Renal pelvis (tissue), 4 donors: ENCODE results near the gene SLX9. TPM values are rescaled to one million over a fixed set of nuclear protein-coding genes. Genes with fewer than 3 reads are reported as not detected.

Source experiments
- DNase-seq: peaks from one replicate; pipeline ENCODE4 v3.0.0-alpha.2; 2013
- polyA plus RNA-seq, 3 donors: library from polyadenylated mRNA; unstranded; fragments of 120-200 nt; gene quantifications; one replicate each; pipeline ENCODE4 v1.2.1, GENCODE V29; 2013; ENCODE audit not compliant: insufficient read length in 3 of 3

The SLX9 gene
- polyA plus RNA-seq, 3 donors: 17.9 to 24.4 (median 24.0) TPM

GRCh38 chr21:44899768-44900558, 39.9 kb upstream of the SLX9 start:
- DNase-seq: no peak

DNA sequence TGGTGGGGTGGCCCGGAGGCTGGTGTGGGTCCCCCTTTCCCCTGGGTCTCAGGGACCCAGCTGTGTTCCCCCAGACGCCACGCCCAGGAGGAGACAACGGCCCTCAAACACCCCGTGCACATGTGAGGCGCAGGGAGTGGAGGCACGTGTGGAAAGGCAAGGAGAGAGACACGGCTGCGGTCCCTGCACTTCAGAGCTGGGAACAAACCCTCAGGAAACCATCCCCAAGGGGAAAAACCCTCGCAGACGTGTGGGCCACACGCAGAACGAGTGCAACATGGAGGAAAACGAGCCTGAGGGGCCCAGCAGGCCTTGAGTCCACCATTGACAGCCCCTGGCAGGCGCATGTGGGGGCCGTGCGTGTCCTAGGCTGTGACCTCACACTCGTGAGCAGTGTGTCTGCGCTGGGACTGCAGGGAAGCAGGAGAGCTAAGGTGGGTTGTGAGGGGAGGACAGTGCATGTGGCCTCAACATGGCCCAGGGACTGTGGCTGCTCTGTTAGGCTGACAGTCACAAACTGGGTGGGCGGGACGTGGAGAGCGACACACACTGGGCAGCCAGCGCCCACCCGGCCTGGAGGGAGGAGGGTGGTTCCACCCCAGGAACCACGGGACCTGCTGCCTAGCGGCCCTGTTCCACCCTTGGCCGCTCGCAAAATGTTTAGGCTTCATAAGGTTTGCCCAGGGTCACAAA, 39.1 kb upstream of the SLX9 start:
- no peak for DNase-seq

GRCh38 chr21:44901391-44902074, 38.3 kb upstream of the SLX9 start:
- no peak for DNase-seq

DNA sequence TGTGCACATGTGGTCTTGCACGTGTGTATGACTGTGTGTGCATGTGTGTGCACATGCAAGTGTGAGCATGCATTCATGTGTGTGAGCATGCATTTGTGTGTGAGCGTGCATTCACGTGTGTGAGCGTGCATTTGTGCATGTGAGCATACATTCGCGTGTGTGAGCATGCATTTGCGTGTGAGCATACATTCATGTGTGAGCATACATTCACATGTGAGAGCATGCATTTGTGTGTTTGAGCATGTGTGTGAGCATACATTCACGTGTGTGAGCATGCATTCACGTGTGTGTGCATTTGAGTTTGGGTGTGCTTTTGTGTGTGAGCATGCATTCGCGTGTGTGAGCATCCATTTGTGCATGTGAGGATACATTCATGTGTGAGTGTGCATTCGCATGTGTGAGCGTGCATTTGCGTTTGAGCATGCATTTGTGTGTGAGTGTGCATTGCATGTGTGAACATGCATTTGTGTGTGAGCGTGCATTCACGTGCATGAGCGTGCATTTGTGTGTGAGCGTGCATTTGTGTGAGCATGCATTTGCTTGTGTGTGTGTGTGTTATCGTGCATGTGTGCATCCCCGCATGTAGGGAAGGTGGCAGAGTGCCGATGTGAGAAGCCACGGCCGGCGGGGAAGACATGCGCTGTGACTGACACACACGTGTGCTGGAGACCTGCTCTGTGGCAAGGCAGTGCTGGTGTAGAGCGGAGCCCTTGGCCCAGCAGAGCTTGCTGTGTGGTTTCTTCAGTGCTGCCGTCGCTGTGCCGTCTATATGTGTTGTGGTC, 37.4 kb upstream of the SLX9 start:
- no peak for DNase-seq

DNA sequence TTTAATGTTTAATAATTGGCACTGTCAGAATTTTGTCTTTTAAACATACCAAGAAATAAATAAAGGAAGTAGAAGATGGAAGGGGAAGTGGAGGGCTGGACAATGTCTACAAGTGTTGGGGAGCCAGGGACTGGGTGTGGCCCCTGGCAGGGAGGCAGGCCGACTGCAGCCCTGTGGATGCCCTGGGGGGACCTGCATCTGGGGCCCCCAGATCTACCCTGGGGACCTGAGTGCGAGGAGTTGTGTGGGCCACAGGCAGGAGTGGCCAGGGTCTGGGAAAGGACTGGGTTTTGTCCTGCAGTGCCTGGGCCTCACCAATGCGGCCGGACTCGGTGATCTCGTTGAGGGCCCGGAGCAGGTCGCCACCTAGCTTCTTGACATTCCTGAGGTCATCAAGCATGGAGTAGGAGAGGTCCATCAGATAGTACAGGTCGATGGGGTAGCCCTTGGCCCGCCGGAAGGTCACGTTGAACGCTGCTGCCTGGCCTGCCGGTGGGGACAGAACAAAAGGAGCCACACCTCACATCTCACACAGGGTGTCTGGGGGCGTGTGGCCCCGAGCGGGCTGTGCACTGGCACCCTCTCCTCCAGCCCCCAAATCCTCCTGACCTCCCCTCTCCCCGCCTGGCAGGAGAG, 36.7 kb upstream of the SLX9 start:
- DNase-seq: no peak

GRCh38 chr21:44903689-44904088, 36.1 kb upstream of the SLX9 start:
- no peak for DNase-seq

GRCh38 chr21:44904141-44904923, 35.5 kb upstream of the SLX9 start:
- no peak for DNase-seq

GRCh38 chr21:44905016-44905727, 34.7 kb upstream of the SLX9 start:
- no peak for DNase-seq

GRCh38 chr21:44905728-44906090, 34.1 kb upstream of the SLX9 start:
- no peak for DNase-seq

GRCh38 chr21:44907225-44907965, 32.4 kb upstream of the SLX9 start:
- DNase-seq: no peak

- DNase-seq: no peak
These were observed 31.6 kb upstream of the SLX9 start for GRCh38 chr21:44907966-44908895.

GRCh38 chr21:44908908-44909307, 30.9 kb upstream of the SLX9 start:
- no peak for DNase-seq

- DNase-seq: no peak
These were observed 30.1 kb upstream of the SLX9 start for GRCh38 chr21:44909719-44910118.

DNA sequence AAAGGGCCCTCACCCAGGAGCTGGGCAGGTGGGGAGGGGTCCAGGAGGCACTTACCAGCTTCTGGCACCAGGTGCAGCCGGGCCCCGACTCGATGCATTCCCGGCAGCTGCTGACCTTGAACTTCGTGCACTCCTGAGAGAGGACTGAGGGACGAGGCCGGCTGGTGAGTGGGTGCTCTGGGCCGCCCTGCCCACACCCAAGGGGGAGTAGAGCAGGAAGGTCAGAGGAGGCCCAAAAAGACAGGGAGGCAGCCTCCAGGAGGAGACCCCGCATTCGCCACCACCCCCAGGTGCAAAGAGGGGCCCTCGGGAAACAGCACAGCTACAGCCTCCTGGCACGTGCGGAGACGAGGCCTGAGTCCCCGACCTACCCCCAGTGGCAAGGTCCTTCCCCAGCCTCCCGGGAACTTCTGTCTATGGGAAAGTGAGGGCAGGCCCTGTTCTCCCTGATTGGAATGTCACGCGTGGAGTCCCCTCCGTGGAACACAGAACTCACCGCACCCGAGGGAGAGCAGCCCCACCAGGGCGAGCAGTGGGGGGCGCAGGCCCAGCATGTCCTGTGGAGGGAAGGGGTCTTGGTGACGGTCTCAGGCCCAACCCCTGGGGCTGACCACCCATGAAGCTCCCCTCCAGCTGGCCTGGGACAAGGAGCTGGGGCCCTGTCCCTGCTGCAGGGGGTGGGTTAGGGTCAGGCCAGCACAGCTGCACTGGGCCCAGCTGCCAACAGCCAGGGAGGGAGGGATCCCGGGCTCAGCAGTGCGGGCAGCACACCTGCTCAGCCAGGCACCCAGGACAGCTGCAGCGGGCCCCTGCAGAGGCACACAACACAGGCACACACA, 29.4 kb upstream of the SLX9 start:
- no peak for DNase-seq

DNA sequence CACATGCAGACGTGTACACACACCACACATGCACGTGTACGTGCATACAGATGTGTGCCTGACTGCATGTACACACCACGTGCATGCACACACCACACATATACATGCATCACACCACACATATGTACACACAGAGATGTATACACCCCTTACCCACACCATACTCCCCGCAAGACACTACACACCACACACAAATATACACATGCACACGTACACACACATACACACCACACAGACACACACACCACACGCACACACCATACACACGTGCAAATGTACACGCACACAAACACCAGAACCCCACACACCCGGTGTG, 28.8 kb upstream of the SLX9 start:
- DNase-seq: no peak

GRCh38 chr21:44911384-44912157, 28.3 kb upstream of the SLX9 start:
- DNase-seq: no peak

GRCh38 chr21:44912158-44912473, 27.7 kb upstream of the SLX9 start:
- DNase-seq: no peak
